Trophoblast cell (in vitro differentiated cells and primary cell): Measurements from ENCODE around the gene SMG1.
"Not testable (repeated sequence)": the region's sequence is repeated elsewhere in the genome, so short reads cannot be mapped to it uniquely, and the experiment has no call there.

Source experiments
- DNase-seq, 2 donors: peaks; one replicate each; pipeline ENCODE4 v3.0.0-alpha.2; 2016
- H2AFZ ChIP-seq: 2 replicates; pipeline ENCODE4 v1.6.1; 2013; ENCODE audit warnings: low read length, moderate library complexity, mild to moderate bottlenecking; ENCODE audit not compliant: insufficient read depth, poor library complexity
- H2AK5ac ChIP-seq: 2 replicates; pipeline ENCODE4 v1.6.1; 2013; ENCODE audit warnings: mild to moderate bottlenecking, low read length
- H2BK120ac ChIP-seq: 2 replicates; pipeline ENCODE4 v1.6.1; 2013; ENCODE audit warnings: low read length, mild to moderate bottlenecking, moderate library complexity; ENCODE audit not compliant: insufficient read depth, poor library complexity
- H2BK12ac ChIP-seq: 2 replicates; pipeline ENCODE4 v1.6.1; 2013; ENCODE audit warnings: mild to moderate bottlenecking, low read length, moderate library complexity
- H2BK5ac ChIP-seq: 2 replicates; pipeline ENCODE4 v1.6.1; 2013; ENCODE audit warnings: low read length, low read depth, moderate library complexity, mild to moderate bottlenecking; ENCODE audit not compliant: poor library complexity
- H3K14ac ChIP-seq: 2 replicates; pipeline ENCODE4 v1.6.1; 2013; ENCODE audit warnings: mild to moderate bottlenecking, low read length
- H3K18ac ChIP-seq: 2 replicates; pipeline ENCODE4 v1.6.1; 2013; ENCODE audit warnings: mild to moderate bottlenecking, low read length
- H3K23ac ChIP-seq: 2 replicates; pipeline ENCODE4 v1.6.1; 2013; ENCODE audit warnings: low read length
- H3K27ac ChIP-seq: 2 replicates; pipeline ENCODE4 v1.5.1; 2013; ENCODE audit warnings: low read depth, mild to moderate bottlenecking, inconsistent platforms, low read length, moderate library complexity
- H3K27me3 ChIP-seq: 2 replicates; pipeline ENCODE4 v1.6.1; 2013; ENCODE audit warnings: inconsistent platforms, mild to moderate bottlenecking, low read length, moderate library complexity; ENCODE audit not compliant: insufficient read depth
- H3K36me3 ChIP-seq, 2 experiments: 1 replicate in 1 of 2; 2 replicates in 1 of 2; pipeline ENCODE4 v1.6.1; 2013; ENCODE audit warnings: low read length in 2 of 2, mild to moderate bottlenecking in 2 of 2, moderate library complexity in 1 of 2; ENCODE audit not compliant: insufficient read depth in 2 of 2, control insufficient read depth in 1 of 2
- H3K4ac ChIP-seq: 2 replicates; pipeline ENCODE4 v1.6.1; 2013; ENCODE audit warnings: low read depth, mild to moderate bottlenecking, low read length, moderate library complexity
- H3K4me1 ChIP-seq, 2 experiments: 1 replicate in 1 of 2; 2 replicates in 1 of 2; pipeline ENCODE4 v1.6.1; 2013; ENCODE audit warnings: low read length in 2 of 2, mild to moderate bottlenecking in 2 of 2, moderate library complexity in 1 of 2; ENCODE audit not compliant: insufficient read depth in 2 of 2, control insufficient read depth in 1 of 2
- H3K4me2 ChIP-seq: 2 replicates; pipeline ENCODE4 v1.6.1; 2013; ENCODE audit warnings: inconsistent platforms, mild to moderate bottlenecking, low read length, moderate library complexity
- H3K4me3 ChIP-seq: 2 replicates; pipeline ENCODE4 v1.5.1; 2013; ENCODE audit warnings: mild to moderate bottlenecking, low read depth, low read length, inconsistent platforms
- H3K79me1 ChIP-seq: one replicate; pipeline ENCODE4 v1.6.1; 2013; ENCODE audit warnings: low read length
- H3K79me2 ChIP-seq: 2 replicates; pipeline ENCODE4 v1.6.1; 2013; ENCODE audit warnings: low read length, mild to moderate bottlenecking; ENCODE audit not compliant: control insufficient read depth, insufficient read depth, poor library complexity
- H3K9ac ChIP-seq: 2 replicates; pipeline ENCODE4 v1.6.1; 2013; ENCODE audit warnings: mild to moderate bottlenecking, low read length
- H3K9me3 ChIP-seq: 2 replicates; pipeline ENCODE4 v1.6.1; 2013; ENCODE audit warnings: low read depth, mild to moderate bottlenecking, control low read depth, inconsistent platforms, low read length; ENCODE audit not compliant: insufficient read depth
- H4K12ac ChIP-seq: 2 replicates; pipeline ENCODE4 v1.6.1; 2013; ENCODE audit warnings: low read depth, mild to moderate bottlenecking, low read length, moderate library complexity
- H4K8ac ChIP-seq: 2 replicates; pipeline ENCODE4 v1.6.1; 2013; ENCODE audit warnings: low read depth, mild to moderate bottlenecking, low read length, moderate library complexity
- H4K91ac ChIP-seq: one replicate; pipeline ENCODE4 v1.6.1; 2013; ENCODE audit warnings: low read depth, mild to moderate bottlenecking, low read length, moderate library complexity
- WGBS: extraction: QIAGEN DNeasy Blood & Tissue Kit; methylation state at CpG from one replicate; pipeline ENCODE4 v1.1.7; 2013; ENCODE audit warnings: missing lambda C conversion rate; ENCODE audit not compliant: insufficient read length, insufficient coverage; ENCODE audit errors: extremely low coverage; 5-methylcytosine and 5-hydroxymethylcytosine counted together

SMG1 gene

DNA sequence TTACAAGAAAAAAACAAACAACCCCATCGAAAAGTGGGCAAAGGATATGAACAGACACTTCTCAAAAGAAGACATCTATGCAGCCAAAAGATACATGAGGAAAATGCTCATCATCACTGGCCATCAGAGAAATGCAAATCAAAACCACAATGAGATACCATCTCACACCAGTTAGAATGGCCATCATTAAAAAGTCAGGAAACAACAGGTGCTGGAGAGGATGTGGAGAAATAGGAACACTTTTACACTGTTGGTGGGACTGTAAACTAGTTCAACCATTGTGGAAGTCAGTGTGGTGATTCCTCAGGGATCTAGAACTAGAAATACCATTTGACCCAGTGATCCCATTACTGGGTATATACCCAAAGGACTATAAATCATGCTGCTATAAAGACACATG, 148.5 kb downstream of the SMG1 start:
- no CpG with 5 or more reads among the region's 1 CpG for WGBS
- H3K4ac ChIP-seq, H3K18ac ChIP-seq, H4K91ac ChIP-seq, H4K8ac ChIP-seq, H3K23ac ChIP-seq, H3K79me2 ChIP-seq, H3K9me3 ChIP-seq, H2BK120ac ChIP-seq, H3K14ac ChIP-seq, H3K27me3 ChIP-seq, H3K4me2 ChIP-seq, H3K27ac ChIP-seq, H2BK12ac ChIP-seq, H2BK5ac ChIP-seq, H2AK5ac ChIP-seq, H3K79me1 ChIP-seq, DNase-seq, H3K4me1 ChIP-seq, H2AFZ ChIP-seq, H4K12ac ChIP-seq, H3K9ac ChIP-seq, H3K36me3 ChIP-seq, H3K4me3 ChIP-seq: not testable (repeated sequence)

- not testable (repeated sequence) for H2BK5ac ChIP-seq, H3K79me1 ChIP-seq, H3K4me1 ChIP-seq, H2AK5ac ChIP-seq, H3K27me3 ChIP-seq, H3K9ac ChIP-seq, H3K4me3 ChIP-seq, DNase-seq, H2BK120ac ChIP-seq, H3K14ac ChIP-seq, H3K27ac ChIP-seq, H2AFZ ChIP-seq, H3K9me3 ChIP-seq, H3K36me3 ChIP-seq, H4K12ac ChIP-seq, H3K4ac ChIP-seq, H3K4me2 ChIP-seq, H2BK12ac ChIP-seq, H3K23ac ChIP-seq, H4K91ac ChIP-seq, H3K18ac ChIP-seq, H4K8ac ChIP-seq, H3K79me2 ChIP-seq
- no CpG with 5 or more reads among the region's 5 CpGs for WGBS
Measured at GRCh38 chr16:18776334-18776733, 149.9 kb downstream of the SMG1 start.

- no CpG with 5 or more reads among the region's 4 CpGs for WGBS
- not testable (repeated sequence) for H3K4ac ChIP-seq
Measured at GRCh38 chr16:18774651-18775050, 151.6 kb downstream of the SMG1 start.

DNA sequence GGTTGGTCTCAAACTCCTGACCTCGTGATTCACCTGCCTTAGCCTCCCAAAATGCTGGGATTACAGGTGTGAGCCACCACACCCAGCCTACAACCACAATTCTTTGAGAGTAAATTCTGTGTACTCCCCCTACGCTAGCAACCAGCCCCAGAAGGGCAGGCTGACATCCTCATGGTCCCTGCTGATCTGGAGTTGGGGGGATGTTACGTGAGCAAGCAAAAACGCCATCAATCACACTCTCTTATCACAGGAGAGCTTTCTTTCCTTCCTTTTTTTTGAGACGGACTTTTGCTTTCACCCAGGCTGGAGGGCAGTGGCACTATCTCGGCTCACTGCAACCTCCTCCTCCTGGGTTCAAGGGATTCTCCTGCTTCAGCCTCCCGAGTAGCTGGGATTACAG, 154.0 kb downstream of the SMG1 start:
- H2AK5ac ChIP-seq, H2BK120ac ChIP-seq, H2AFZ ChIP-seq, H3K18ac ChIP-seq, H3K27me3 ChIP-seq, H2BK5ac ChIP-seq, H3K4me2 ChIP-seq, H3K79me2 ChIP-seq, H3K23ac ChIP-seq, H3K4me1 ChIP-seq, H3K4ac ChIP-seq, H4K8ac ChIP-seq, H3K9me3 ChIP-seq, H4K91ac ChIP-seq, H3K4me3 ChIP-seq, H2BK12ac ChIP-seq, H3K27ac ChIP-seq, H3K36me3 ChIP-seq, H3K9ac ChIP-seq, H3K14ac ChIP-seq, H4K12ac ChIP-seq, H3K79me1 ChIP-seq, DNase-seq: not testable (repeated sequence)
- WGBS, result no CpG with 5 or more reads among the region's 7 CpGs

More at GRCh38 chr16:18774651-18775050, 151.6 kb downstream of the SMG1 start:
- not testable (repeated sequence) for H3K4me3 ChIP-seq, H2AK5ac ChIP-seq, H3K23ac ChIP-seq, H3K27me3 ChIP-seq, H3K36me3 ChIP-seq, H3K27ac ChIP-seq, H3K79me1 ChIP-seq, DNase-seq, H3K79me2 ChIP-seq, H3K9ac ChIP-seq, H3K4me1 ChIP-seq, H3K9me3 ChIP-seq, H3K18ac ChIP-seq, H4K8ac ChIP-seq, H2BK12ac ChIP-seq, H4K12ac ChIP-seq, H2BK5ac ChIP-seq, H3K14ac ChIP-seq, H3K4me2 ChIP-seq, H4K91ac ChIP-seq, H2AFZ ChIP-seq, H2BK120ac ChIP-seq
